HG03571 (cell line): ENCODE results near the gene IL12RB1.

ENCODE experiments used
- ATAC-seq: cut with Tn5 transposase; IDR thresholded peaks from one replicate; pipeline ENCODE4 v1.9.1; 2021; ENCODE audit not compliant: unreplicated experiment

Gene IL12RB1

DNA sequence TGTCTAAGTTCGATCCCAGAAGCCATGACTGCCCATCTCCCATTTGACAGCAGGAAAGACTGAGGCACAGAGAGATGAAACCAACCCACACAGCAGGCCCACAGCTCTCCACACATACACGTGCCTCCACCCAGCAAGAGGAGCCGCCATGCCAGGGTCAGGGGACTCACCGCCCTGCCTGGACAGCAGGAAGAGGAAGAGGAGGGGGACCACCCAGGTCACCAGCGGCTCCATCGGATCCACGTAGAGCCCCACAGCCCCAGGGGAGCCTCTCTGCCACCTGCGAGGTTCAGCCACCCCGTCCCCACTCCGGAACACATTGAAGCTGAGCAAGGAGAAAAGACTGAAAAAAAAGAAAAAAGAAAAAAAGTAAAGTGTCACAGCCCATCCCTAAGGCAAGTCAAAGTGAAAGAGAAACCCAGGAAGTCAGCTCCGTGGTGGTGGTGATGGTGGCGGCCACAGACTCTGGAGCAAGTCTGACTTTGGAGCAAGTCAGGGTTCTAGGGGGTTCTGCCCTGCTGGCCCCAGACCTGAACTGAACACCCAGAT, at the start of gene IL12RB1:
Gene IL12RB1, minus strand, starts transcription at position 345 of the 549 bp plus-strand sequence. Its CDS starts 111 bp downstream, at position 234.
- ATAC-seq: no peak

DNA sequence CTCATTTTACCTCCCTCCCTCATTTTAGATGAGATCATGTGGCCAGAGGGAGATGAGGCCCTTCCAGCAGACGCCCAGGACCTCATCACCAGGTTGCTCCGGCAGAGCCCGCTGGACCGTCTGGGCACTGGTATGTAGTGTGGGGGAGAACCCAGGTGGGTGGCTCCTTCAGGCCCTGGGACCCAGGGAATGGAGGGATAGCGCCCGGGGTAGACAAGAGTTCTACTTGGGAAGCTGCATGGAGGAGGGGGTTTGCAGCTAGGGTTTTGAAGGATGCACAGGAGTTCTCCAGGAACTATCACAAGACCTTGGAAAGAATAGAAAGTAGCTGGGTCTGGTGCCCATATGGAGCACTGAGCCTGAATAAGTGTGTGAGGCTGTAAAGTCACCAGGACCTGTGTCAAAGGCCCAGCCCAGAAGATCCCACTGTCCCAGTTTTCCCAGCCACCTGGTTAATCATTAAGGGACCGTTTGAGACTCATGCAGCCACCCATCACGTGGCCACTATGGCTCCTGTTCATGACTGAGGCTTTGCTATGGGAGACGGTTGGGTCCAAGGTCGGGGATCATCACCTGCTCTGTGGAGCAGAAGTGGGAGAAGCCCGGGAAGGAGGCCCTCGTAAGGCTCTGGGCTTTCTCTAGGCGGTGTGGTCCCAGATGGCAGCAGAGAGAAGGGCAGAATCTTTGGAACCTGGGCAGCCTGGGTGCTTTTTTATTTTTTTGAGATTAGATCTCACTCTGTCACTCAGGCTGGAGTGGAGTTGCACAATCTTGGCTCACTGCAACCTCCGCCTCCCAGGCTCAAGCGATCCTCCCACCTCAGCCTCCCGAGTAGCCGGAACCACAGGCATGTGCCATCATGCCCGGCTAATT, 49.2 kb upstream of the IL12RB1 start:
- no peak for ATAC-seq

DNA sequence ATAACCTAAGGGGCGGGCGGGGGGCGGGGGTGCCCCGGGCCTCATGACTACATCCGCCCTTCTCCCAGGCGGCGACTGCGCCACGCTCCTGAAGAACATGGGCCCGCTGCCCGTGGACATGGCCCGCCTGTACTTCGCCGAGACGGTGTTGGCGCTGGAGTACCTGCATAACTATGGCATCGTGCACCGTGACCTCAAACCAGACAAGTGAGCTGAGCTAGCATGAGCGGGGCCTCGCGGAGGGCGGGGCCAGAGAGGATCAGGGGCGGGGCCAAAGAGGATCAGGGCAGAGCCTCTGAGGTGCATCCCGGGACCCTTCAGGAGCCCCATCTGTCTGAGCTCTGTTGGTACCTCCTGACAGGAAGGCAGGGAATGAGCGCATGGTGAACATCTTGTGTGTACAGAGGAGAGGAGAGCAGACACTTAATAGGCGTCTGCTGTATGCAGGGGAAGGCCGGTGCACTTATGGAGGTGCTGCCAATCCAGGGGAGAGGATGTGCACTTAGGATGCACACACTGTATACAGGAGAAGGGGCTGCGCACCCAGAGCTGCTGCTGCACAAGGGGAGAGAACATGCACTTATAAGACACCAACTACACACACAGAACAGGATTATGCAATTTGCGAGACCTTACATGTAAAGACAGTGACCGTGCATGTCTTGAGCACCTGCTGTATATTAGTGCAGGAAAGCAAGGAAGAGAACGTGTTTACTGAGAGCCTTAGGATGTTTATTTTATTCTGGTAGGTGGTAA, 45.3 kb upstream of the IL12RB1 start:
- ATAC-seq: no peak

DNA sequence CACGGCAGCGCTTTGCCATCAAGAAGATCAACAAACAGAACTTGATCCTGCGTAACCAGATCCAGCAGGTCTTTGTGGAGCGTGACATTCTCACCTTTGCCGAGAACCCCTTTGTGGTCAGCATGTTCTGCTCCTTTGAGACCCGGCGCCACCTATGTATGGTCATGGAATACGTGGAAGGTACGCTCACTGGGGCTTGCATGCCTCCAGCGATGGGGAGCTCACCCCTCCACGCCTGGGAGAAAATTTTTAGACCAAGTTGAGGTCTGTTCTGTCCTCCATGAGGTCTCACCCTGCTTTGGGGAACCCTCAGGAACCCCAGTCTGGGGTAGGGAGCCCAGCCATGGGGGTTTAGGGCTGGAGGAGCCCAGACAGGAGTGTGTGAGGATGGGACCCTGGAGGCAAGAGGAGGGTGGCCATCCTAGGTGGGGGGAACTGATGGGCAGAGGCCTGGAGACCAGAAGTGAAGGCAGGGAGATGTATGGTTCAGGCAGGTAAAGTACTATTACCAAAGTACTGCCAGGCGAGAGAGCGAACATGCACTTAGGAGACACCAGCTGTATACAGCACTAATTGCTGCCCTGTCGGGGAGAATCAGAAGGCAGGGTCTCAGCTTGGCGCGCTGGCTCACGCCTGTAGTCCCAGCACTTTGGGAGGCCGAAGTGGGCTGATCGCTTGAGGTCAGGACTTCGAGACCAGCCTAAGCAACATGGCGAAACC, 43.9 kb upstream of the IL12RB1 start:
- no peak for ATAC-seq

DNA sequence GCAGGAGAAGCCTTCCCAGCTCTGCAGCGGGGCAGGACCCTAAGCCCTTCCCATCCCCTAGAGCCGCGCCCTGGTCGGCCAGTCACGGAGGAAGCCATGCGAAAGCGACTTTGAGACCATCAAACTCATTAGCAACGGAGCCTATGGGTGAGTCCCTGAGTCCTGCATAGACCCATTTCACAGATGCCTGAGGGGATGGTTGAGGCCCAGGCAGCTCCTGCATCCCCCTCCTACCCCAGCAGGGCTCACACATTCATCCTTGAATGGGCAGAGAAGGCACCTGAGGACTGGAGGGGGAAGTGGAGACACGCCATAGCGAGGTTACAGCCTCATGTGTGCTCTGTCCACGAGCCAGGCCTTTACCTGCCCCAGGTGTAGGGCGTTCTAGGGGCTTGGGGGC, 42.1 kb upstream of the IL12RB1 start:
- no peak for ATAC-seq

DNA sequence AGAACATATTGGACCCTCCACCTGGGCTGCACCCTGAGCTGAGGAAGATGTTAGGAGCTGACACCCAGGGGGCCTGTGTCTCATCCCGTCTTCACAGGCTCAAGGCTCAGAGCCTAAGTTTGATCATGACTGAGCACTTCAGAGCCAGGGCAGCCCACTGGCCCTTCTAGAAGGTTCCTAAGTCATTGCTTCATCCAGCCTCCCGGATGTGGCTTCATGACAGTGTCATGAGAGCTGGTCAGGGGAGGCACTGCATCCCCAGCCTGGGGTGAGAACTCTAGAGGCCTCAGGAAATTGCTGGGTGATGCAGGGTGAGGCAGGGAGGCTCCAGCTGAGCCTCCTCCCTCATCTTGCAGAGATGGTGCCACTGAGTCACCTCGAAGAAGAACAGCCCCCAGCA, 41.3 kb upstream of the IL12RB1 start:
- ATAC-seq: no peak

DNA sequence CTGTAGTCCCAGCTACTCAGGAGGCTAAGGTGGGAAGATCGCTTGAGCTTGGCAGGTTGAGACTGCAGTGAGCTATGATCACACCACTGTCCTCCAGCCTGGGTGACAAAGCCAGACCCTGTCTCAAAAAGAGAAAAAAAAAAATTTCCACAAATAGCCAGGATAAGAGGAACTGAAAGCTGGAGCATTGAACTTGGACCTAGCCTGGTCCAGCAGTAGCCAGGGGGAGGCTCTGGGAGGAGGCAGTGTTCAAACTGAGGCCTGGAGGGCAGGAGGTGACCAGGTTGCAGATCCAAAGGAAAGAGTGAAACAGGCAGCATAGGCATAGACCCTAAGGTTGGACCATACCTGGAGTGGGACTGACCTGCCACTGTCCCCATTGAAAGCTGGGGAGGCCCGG, 39.4 kb upstream of the IL12RB1 start:
- ATAC-seq: no peak

DNA sequence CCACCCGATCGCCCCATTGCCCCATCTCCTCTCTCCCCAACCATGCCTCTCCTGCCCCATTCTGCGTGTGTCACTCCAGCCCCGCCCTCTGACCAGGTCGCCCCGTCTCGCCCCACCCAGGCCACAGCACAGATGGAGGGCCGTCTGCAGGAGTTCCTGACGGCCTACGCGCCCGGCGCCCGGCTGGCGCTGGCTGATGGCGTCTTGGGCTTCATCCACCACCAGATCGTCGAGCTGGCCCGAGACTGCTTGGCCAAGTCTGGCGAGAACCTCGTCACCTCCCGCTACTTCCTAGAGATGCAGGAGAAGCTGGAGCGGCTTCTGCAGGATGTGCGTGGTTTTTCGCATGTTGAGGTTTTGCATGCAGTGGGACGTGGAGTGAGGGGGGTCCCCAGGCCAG, 37.1 kb upstream of the IL12RB1 start:
- no peak for ATAC-seq

DNA sequence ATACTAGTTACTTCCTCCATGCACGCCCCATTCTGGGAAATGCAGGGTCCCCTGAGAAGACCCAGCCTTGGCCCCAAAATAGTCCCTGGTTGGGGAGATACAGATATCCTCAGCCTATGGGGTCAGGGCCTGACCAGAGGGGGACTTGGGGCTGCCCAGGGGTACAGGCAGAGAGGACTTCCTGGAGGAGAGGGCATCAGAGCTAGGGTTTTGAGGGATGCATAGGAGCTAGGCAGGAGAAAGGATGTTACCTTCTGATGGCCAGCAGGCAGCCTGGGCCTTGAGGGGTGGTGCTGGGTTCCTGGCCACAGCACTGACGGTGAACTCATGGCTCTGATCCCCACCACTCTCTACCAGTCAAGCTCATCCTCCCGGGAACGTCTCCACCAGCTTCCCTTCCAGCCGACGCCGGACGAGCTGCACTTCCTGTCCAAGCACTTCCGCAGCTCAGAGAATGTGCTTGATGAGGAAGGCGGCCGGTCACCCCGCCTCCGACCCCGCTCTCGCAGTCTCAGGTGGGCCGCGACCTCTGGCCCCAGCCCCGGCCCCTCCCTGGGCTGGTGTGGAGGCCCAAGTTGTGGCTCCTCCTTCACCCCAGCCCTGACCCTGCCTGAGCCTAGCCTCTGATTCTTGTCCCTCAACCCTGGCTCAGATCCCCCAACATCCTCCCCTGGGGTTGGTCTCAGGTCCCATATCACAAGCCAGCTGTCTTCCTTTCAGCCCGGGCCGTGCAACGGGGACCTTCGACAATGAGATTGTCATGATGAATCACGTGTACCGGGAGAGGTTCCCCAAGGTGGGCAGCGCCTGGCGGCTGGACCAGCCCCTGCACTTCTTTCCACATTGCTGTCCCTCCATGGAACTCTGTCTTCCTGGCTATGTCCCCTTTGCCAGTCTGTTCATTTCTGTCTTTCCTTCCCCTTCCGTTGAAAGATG, 36.4 kb upstream of the IL12RB1 start:
- ATAC-seq: no peak

DNA sequence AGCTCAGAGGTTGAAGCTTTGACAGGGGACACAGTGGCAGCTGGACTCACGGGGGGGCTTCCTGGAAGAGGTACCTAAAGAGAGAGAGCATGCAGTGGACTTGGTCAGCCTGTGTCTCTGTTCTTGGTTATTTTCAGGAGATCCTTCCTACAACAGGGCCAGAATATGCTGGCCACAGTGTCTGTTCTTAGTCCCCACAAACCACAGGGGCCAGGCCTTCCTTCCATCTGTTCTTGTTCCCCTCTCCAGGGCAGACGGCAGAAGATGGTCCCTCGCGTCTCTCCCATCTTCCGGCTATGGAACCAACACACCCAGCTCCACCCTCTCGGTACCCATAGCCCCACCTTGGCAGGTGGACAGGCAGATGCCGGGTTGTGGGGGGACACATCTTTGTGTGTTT, 35.7 kb upstream of the IL12RB1 start:
- ATAC-seq: no peak

DNA sequence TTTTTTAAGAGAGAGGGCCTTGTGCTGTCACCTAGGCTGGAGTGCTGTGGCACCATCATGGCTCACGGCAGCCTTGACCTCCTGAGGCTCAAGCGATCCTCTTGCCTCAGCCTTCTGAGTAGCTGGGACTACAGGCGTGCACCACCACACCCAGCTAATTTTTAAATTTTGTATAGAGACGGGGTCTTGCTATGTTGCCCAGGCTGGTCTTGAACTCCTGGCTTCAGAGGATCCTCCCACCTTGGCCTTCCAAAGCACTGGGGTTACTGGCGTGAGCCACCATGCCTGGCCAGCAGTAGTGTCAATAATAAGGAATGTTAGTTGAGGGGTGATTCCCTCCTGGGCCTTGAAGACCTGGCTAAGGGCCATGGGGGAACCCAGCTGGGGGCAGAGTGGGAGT, 34.4 kb upstream of the IL12RB1 start:
- ATAC-seq: no peak

DNA sequence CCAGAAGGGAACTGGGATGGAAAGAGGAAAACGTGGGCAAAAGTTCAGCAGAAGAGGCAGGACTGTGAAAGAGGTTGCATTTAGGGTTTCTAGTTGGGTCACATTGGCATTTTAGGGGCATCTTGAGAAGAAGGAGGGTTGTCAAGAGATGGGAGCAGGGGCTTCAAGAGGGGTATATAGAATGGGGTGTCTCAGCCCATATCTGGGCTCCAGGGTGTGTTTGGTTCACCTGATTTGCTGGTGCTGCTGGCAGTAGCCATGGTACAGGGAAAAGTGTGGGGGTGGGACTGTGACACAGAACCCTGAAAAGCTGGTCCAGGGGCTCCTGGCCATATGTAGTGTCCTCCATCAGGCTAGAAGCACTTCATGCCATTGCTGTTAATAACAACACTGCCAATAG, 33.4 kb upstream of the IL12RB1 start:
- no peak for ATAC-seq

DNA sequence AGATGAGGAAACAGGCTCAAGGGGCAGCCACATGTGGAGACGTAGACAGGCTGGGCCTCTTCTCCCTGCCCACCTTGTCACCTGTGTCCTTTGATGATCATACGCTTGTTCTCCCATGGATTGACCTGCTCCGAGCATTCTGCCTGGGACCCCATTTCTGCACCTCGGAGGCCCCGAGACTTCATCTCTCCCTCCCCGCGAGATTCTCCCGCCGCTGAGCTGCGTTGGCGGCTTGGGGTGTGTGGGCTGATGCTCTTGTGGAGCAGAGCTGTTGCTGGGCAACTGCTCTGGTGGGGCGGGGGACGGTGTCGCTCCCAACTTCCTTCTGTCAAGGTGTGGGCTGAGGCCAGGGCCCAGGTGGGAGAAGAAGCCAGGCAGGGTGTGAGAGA, 33.0 kb upstream of the IL12RB1 start:
- no peak for ATAC-seq

DNA sequence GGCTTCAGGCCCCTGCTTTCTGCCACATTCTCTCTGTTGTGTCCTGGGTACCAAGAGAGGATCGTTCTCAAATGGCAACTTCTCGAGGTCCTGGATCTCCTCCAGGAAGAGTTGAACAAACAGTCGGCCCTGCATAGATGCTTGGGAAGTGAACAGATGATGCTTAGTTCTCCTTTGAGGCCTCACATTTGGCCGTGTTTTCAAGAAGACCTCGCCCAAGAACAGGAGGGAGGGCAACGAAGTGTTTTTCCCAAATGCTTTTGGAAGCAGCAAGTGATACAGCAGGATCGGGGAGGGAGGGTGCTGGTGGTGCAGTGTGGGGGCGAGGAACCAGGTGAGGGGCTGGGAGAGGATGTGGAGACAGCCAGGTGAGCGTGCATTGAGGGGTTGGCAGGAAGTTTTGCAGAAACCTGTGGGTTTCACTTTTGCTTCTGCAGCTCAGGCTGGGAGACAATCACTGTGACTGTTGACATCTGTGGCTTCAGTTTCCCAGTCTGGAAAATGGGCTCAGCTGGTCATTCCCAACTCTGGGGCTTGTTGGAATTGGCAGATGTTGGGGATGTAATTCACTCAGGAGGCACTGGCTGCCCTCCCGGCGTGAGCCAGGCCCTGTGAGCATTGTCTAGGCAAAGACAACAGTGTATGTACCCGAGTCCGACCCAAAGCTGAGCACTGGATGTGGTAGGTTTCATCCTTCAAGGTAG, 32.4 kb upstream of the IL12RB1 start:
- ATAC-seq: no peak

DNA sequence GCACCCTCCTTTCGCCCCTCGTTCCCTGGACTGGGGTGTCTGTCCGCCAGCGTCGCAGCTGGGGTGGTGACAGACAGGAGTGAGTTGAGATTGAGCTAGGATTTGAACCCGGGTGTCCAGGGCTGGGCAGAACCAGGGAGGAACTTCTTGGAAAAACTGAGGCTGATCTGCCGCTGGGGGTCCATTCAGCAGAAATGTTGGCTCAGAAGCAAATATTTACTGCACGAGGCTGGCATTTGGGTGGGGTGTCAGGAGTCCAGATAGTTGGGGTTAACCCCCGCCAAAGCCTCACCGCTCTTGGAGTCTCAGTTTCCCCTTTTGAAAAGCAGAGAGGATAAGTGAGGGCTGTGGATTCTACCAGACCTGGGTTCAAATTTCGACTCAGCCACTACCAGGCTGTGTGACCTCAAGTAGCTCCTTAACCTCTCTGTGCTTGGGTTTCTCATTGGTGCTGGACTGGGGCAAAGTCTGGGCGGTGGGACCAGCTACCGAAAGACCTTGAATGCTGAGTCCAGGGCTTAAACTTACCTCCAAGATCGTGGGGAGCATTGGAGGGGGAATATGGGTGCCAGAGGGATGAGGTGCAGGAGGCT, 31.8 kb upstream of the IL12RB1 start:
- no peak for ATAC-seq

DNA sequence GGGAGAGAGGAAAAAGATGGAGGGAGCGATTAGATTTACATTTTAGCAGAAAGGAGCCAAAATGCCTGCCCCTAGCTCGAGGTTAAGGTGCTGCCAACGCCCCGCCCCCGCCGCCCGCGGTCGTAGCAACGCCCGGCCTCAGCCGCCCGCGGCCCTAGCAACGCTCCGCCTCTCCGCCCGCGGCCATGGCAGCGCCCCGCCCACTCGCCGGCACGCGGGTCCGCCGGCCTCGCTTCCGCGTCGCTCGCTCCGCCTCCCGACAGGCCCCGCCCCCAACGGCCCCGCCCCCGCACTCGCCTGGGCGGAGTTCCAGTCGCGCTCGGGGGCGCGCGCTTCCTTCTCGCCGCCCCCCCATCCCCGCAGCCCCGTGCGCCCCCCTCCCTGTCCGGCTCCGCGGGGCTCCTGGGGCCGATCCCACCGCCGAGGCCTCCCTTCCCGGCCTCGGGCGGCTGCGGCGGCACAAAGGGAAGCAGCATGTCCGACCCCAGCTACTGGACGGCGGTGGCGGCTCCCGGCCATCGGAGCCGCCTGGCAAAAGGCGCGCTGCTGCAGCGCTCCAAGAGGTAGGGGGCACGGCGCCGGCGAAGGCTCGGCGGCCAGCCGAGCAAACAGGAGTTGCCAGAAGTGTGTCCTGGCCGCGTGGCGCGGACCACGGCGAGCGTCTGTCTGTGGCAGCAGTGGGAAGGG, 31.1 kb upstream of the IL12RB1 start:
- ATAC-seq: peak; percentile 80

DNA sequence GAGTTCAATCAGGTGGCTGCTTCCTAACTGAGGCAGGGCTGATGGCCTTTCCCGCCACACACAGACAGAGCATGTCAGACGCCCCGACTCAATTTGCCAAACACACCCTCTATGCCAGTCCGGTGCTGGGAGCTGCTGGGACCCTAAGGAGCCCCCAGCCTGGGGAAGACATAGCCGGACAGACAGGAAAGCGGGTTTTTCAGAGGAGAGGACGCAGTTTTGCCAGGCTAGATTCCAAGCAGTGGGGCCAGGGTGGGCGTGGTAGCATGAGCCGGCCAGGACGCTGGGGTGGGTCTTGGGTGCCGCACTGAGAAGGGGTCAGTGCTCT, 30.6 kb upstream of the IL12RB1 start:
- ATAC-seq: no peak

DNA sequence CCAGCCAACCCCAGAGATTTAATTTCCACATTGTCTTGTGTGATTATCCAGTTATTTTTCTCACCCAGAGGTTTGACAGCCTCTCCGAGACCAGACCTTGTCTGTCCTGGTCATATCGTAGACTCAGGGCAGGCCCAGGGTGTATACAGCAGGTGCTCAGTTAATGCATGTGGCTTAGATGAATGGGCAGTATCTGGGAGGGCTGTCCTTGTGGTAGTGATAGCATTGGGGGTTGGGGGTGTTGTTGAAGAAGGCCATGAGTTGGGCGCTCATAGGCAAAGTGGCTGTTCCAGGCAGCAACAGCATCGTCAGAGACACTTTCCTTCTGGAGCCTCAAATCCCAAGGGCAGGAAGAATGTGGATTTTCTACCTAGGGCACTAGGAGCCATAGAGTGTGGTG, 27.7 kb upstream of the IL12RB1 start:
- no peak for ATAC-seq

DNA sequence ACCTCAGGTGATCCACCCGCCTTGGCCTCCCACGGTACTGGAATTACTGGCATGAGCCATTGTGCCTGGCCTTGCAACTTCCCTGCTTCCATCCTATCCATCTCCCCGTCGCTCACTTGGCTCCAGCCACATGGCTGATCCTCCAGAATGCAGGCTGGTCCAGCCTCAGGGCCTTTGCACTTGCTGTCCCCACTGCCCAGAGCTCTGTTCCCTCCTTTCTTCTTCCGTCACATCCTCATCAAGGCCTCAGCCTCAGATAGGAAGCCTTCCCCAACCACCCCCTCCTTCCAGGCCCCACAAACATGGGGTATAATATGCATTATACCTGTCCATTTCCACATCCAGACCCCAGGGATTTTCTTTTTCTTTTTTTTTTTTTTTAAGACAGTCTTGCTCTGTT, 27.1 kb upstream of the IL12RB1 start:
- no peak for ATAC-seq
